Stomach (tissue), 9 donors: Measurements from ENCODE around the gene DERA. TPM values are rescaled to one million over a fixed set of nuclear protein-coding genes. Genes with fewer than 3 reads are reported as not detected.

Experiments
- DNase-seq, 2 donors: peaks; one replicate each; pipeline versions ENCODE4 v3.0.0 to v3.0.0-alpha.2; 2013 to 2019
- H3K27ac ChIP-seq, 5 donors: fragments of 200-600 bp in 4 of 5; sonication (generic) in 4 of 5; one replicate each; pipeline ENCODE4 v1.5.1; 2013 to 2019; ENCODE audit warnings: mild to moderate bottlenecking in 1 of 5, moderate library complexity in 1 of 5
- H3K27me3 ChIP-seq, 3 donors: fragments of 200-600 bp; sonication (generic); one replicate each; pipeline ENCODE4 v1.5.1; 2017 to 2019; ENCODE audit warnings: mixed run types in 1 of 3
- H3K36me3 ChIP-seq, 4 donors: fragments of 200-600 bp; sonication (generic); 1 replicate in 3 of 4; 2 replicates in 1 of 4; pipeline ENCODE4 v1.5.1; 2016 to 2019
- H3K4me1 ChIP-seq, 4 donors: fragments of 200-600 bp; sonication (generic); one replicate each; pipeline ENCODE4 v1.5.1; 2016 to 2019
- H3K4me3 ChIP-seq, 4 donors: fragments of 200-600 bp; sonication (generic) in 3 of 4; one replicate each; pipeline ENCODE4 v1.5.1; 2016 to 2019; ENCODE audit warnings: mild to moderate bottlenecking in 1 of 4
- H3K9me3 ChIP-seq, 4 donors: fragments of 200-600 bp; sonication (generic); one replicate each; pipeline ENCODE4 v1.5.1; 2016 to 2019
- CTCF ChIP-seq, 7 experiments: fragments of 450-650 bp in 4 of 7; fragments of 200-600 bp in 3 of 7; sonication (generic) in 3 of 7; IDR thresholded peaks; one replicate each; pipeline ENCODE4 v1.5.1; 2016 to 2019; ENCODE audit warnings: antibody characterized with exemption in 7 of 7, control low read depth in 2 of 7, mild to moderate bottlenecking in 1 of 7
- EP300 ChIP-seq: sonication (generic); formaldehyde crosslinking; IDR thresholded peaks from one replicate; pipeline ENCODE4 v1.6.1; 2017; ENCODE audit warnings: antibody characterized with exemption
- POLR2A ChIP-seq, 4 donors: fragments of 450-650 bp; IDR thresholded peaks; one replicate each; pipeline ENCODE4 v1.6.1; 2016; ENCODE audit warnings: antibody characterized with exemption in 4 of 4, control low read depth in 2 of 4, mild to moderate bottlenecking in 1 of 4, moderate library complexity in 1 of 4
- POLR2AphosphoS5 ChIP-seq, 3 donors: sonication (generic); formaldehyde crosslinking; IDR thresholded peaks; one replicate each; pipeline ENCODE4 v1.6.1; 2016; ENCODE audit warnings: antibody characterized with exemption in 3 of 3
- WGBS, 5 donors: extraction: QIAGEN DNeasy Blood & Tissue Kit in 3 of 5; methylation state at CpG; one replicate each; pipeline versions ENCODE4 v1.1.5 to v1.1.7; 2013 to 2018; 5-methylcytosine and 5-hydroxymethylcytosine counted together
- intact Hi-C: fragments of 100-400 bp; cut with DNase I; formaldehyde crosslinking; loops from one replicate; pipeline ENCODE4 v1.15.1; 2023; ENCODE audit warnings: low total_unique reads
- polyA plus RNA-seq, 3 donors: library from polyadenylated mRNA; stranded (reverse); fragments of 200-250 nt; gene quantifications; one replicate each; pipeline ENCODE4 v1.2.3, GENCODE V29; 2013
- total RNA-seq, 5 donors: library from RNA; depleted of rRNA; stranded (reverse); fragments of >200 nt; gene quantifications; one replicate each; pipeline versions ENCODE4 v1.1.0 to v1.2.3, GENCODE V29; 2014 to 2016
- donor health status: healthy with polysubstance abuse.
- donor health status: Bipolar disorder and iron deficiency.
- donor health status: healthy.

DERA gene
- total and polyA plus RNA-seq, 8 donors, result 3.2 to 53.6 (median 23.5) TPM

- no peak for DNase-seq
- no peak for TF ChIP-seq POLR2AphosphoS5 (IDR thresholded peaks at IDR 0.05)
- no peak for TF ChIP-seq CTCF (IDR thresholded peaks at IDR 0.05)
- TF ChIP-seq POLR2A (IDR thresholded peaks at IDR 0.05), result no peak
- TF ChIP-seq EP300, result no peak
- H3K4me3 ChIP-seq, result no peak overlapping the region
- H3K27ac ChIP-seq, result no peak overlapping the region
- intact Hi-C loops, result no loop called here
- WGBS, 5 donors, result 76 to 91% (median 82%) methylated on average over 3 of the region's 3 CpGs
- H3K4me1 ChIP-seq, result no peaks in the 10 kb centered on the region
- H3K9me3 ChIP-seq, result no peaks in the 10 kb centered on the region
- H3K36me3 ChIP-seq, result peaks cover 0 to 60% (median 33%) of the 10 kb centered on the region in 4 donors
- H3K27me3 ChIP-seq, result no peaks in the 10 kb centered on the region
Observed at GRCh38 chr12:15971211-15971610, 60.1 kb downstream of the DERA start.

DNA sequence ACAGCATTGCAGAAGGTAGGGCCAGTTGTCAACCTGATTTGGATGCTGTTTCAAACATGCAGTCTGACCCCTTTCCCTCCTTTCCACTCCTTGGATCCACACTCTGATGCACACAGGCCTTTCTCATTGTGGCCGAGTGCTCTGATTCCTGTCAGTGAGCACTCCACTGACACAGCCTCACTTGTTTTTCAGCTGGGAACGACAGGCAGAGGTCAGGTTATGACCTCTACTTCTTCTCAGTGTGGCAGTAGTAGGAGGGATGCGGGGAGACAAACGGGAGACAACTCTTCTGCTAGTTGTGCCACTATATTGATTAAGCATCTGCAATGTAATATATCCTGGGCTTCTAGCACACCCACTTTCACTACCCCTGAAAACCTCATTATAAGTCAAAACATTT lies 61.8 kb downstream of the DERA start:
- H3K36me3 ChIP-seq, result peaks cover 0 to 59% (median 39%) of the 10 kb centered on the region in 4 donors
- no peaks in the 10 kb centered on the region for H3K9me3 ChIP-seq
- intact Hi-C loops, result no loop called here
- H3K4me1 ChIP-seq, result peaks cover 0 to 3% (median under 1%) of the 10 kb centered on the region in 4 donors
- DNase-seq, result no peak
- no peak overlapping the region for H3K27ac ChIP-seq
- TF ChIP-seq EP300, result no peak
- TF ChIP-seq POLR2AphosphoS5 (IDR thresholded peaks at IDR 0.05), result no peak
- TF ChIP-seq CTCF (IDR thresholded peaks at IDR 0.05), result no peak
- no peak for TF ChIP-seq POLR2A (IDR thresholded peaks at IDR 0.05)
- 73 to 83% (median 79%) methylated on average over 4 of the region's 4 CpGs for WGBS, 5 donors
- no peaks in the 10 kb centered on the region for H3K27me3 ChIP-seq
- H3K4me3 ChIP-seq, result no peak overlapping the region

- no peaks in the 10 kb centered on the region for H3K9me3 ChIP-seq
- no peak overlapping the region for H3K4me3 ChIP-seq
- H3K27me3 ChIP-seq, result no peaks in the 10 kb centered on the region
- DNase-seq, result peak in 1 of 2 donors; percentile 38
- peaks cover 0 to 28% (median 27%) of the 10 kb centered on the region in 4 donors for H3K36me3 ChIP-seq
- peak overlapping the region in 3 of 5 donors; percentile 24 to 49 (median 46) for H3K27ac ChIP-seq
- peaks cover 0 to 29% (median 19%) of the 10 kb centered on the region in 4 donors for H3K4me1 ChIP-seq
- intact Hi-C loops, result no loop called here
- TF ChIP-seq CTCF (IDR thresholded peaks at IDR 0.05) (no peak), POLR2AphosphoS5 (IDR thresholded peaks at IDR 0.05) (no peak), EP300 (no peak)
- 39 to 48% (median 45%) methylated on average over 7 of the region's 7 CpGs for WGBS, 5 donors
Observed at GRCh38 chr12:15977999-15978951, 67.1 kb downstream of the DERA start.

DNA sequence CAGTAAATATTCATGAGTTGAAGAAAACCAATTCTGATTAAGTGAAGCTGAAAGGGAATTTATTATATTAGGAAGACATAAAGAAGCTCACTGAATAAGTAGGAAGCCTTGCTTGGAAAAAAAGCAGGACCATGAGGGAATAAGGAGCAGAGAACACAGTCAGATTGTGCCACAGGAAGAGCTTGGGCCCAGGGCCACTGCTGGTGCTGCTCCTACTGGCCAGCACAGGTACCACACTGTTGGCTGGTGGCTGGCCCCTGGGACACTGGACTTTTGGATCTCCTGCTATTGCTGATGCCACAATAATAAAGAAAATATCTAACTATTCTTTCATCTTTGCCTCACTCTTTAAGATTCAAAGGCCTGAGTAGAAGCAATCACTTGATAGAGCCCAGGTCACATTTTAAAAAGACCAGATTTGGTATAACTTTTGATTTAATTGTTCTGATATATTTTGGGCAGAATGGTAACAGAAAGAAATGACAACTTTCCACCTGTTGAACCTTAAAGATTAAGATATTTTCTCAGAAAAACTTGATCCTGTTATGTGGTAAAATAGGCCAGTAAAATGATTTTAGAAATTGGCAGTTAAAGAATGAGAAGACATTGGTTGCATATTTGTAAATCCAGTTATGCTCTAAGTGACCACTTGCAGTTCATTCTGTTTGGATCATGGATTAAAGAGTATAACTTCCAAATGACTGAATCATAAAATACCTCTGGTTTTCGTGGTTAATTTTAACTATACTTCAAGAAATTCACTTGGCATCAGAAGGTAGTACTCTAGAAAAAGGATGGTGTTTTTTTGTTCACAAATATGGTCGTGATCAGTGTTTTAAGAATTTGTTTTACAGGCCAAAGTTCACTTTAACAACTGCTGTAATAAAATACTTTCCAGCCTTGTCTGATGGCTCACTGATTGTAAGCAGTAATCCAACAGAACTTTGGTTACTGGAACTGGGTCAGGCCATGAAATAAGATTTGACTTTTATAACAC lies 68.3 kb downstream of the DERA start:
- H3K4me1 ChIP-seq, result peaks cover 0 to 36% (median 21%) of the 10 kb centered on the region in 4 donors
- H3K36me3 ChIP-seq, result peaks cover 0 to 38% (median 38%) of the 10 kb centered on the region in 4 donors
- WGBS, 5 donors, result 39 to 48% (median 47%) methylated on average over 2 of the region's 2 CpGs
- no peaks in the 10 kb centered on the region for H3K9me3 ChIP-seq
- H3K27ac ChIP-seq, result peak overlapping the region in 3 of 5 donors; percentile 24 to 49 (median 46)
- no peak overlapping the region for H3K4me3 ChIP-seq
- TF ChIP-seq POLR2AphosphoS5 (IDR thresholded peaks at IDR 0.05) (no peak), CTCF (IDR thresholded peaks at IDR 0.05) (peak in 2 of 7 experiments; percentile 15 to 32)
- H3K27me3 ChIP-seq, result no peaks in the 10 kb centered on the region
- peak in 1 of 2 donors; percentile 26 for DNase-seq
- intact Hi-C loops, result no loop called here
